ENCODE results near the gene UVRAG. TPM values are rescaled to one million over a fixed set of nuclear protein-coding genes. Genes with fewer than 3 reads are reported as not detected.

The UVRAG gene
- total RNA-seq, 1 donor from 2014 or later: 20.2 TPM

DNA sequence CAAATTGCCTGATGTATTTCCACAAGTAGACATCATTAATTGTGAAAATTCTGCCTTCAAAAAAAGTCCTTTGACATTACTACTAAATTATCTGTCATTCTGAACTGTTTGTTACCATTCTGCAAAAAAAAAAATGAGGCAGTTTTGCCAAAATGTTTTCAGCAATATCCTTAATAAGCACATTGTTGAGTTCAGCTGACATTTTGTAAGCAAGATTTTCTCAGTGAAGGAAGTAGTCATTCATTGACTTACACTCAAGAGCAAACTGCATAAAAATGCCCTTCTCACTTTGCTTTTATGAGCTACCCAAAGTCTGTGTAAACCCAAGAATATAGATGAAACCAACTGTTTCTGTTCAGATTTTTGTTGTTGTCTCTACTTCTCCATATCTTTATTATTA, 125.9 kb downstream of the UVRAG start:
- Mint-ChIP-seq H3K9me3 (ENCODE audit: unreplicated experiment) (no peaks in the 10 kb centered on the region), H3K27ac (ENCODE audit: unreplicated experiment) (no peak overlapping the region), H3K4me3 (ENCODE audit: unreplicated experiment) (no peak overlapping the region), H3K36me3 (ENCODE audit: unreplicated experiment) (no peaks in the 10 kb centered on the region), H3K4me1 (ENCODE audit: unreplicated experiment) (peaks cover 10% of the 10 kb centered on the region), H3K27me3 (ENCODE audit: unreplicated experiment) (no peaks in the 10 kb centered on the region)
- TF ChIP-seq, protein P1, sequence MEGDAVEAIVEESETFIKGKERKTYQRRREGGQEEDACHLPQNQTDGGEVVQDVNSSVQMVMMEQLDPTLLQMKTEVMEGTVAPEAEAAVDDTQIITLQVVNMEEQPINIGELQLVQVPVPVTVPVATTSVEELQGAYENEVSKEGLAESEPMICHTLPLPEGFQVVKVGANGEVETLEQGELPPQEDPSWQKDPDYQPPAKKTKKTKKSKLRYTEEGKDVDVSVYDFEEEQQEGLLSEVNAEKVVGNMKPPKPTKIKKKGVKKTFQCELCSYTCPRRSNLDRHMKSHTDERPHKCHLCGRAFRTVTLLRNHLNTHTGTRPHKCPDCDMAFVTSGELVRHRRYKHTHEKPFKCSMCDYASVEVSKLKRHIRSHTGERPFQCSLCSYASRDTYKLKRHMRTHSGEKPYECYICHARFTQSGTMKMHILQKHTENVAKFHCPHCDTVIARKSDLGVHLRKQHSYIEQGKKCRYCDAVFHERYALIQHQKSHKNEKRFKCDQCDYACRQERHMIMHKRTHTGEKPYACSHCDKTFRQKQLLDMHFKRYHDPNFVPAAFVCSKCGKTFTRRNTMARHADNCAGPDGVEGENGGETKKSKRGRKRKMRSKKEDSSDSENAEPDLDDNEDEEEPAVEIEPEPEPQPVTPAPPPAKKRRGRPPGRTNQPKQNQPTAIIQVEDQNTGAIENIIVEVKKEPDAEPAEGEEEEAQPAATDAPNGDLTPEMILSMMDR (IDR thresholded peaks at IDR 0.05): no peak
- DNase-seq (ENCODE audit: extremely low spot score, unreplicated experiment): no peak

DNA sequence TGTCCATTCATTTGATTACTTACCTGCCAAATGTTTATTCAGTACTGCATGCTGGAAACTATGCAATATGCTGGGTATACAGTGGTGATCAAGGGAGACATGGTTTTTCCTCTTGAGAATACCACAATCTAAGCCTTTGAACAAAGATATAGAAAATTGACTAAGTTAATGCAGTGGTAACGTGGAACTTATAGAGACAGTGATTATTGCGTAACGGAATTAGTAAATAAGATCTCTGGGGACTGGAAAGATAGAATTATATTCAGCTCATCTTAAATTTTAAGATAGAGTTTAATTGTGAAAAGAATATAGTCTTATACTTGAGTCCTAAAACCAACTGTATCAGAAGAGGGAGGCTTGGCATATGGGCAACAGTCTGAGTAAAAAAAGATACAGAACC, 129.5 kb downstream of the UVRAG start:
- H3K4me1 Mint-ChIP-seq (ENCODE audit: unreplicated experiment): peaks cover 20% of the 10 kb centered on the region
- TF ChIP-seq, protein P1 (IDR thresholded peaks at IDR 0.05): no peak
- no peak overlapping the region for H3K27ac Mint-ChIP-seq (ENCODE audit: unreplicated experiment)
- H3K27me3 Mint-ChIP-seq (ENCODE audit: unreplicated experiment): no peaks in the 10 kb centered on the region
- no peaks in the 10 kb centered on the region for H3K9me3 Mint-ChIP-seq (ENCODE audit: unreplicated experiment)
- no peaks in the 10 kb centered on the region for H3K36me3 Mint-ChIP-seq (ENCODE audit: unreplicated experiment)
- H3K4me3 Mint-ChIP-seq (ENCODE audit: unreplicated experiment): no peak overlapping the region
- no peak for DNase-seq (ENCODE audit: extremely low spot score, unreplicated experiment)

DNA sequence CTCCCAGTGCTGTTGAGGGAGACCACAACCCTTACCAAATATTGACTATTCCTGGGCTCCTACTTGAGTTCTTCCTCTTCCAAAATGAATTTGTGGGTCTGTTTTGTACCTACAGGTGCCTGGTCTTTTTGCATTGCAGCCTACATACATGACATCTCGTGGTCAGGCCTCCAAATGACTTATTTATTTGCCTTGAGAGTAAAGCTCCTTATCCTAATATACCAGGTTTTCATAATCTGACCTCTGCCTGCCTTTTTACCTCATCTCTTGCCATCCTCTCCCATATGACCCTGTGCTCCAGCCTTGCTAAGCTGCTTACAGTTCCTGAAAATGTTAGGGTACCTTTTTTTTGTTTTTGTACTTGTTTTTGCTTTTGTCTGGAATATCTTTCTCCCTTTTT, 130.4 kb downstream of the UVRAG start:
- Mint-ChIP-seq H3K27ac (ENCODE audit: unreplicated experiment) (no peak overlapping the region), H3K36me3 (ENCODE audit: unreplicated experiment) (no peaks in the 10 kb centered on the region), H3K4me3 (ENCODE audit: unreplicated experiment) (no peak overlapping the region), H3K4me1 (ENCODE audit: unreplicated experiment) (peaks cover 20% of the 10 kb centered on the region), H3K9me3 (ENCODE audit: unreplicated experiment) (no peaks in the 10 kb centered on the region), H3K27me3 (ENCODE audit: unreplicated experiment) (no peaks in the 10 kb centered on the region)
- TF ChIP-seq, protein P1 (IDR thresholded peaks at IDR 0.05): no peak
- no peak for DNase-seq (ENCODE audit: extremely low spot score, unreplicated experiment)

DNA sequence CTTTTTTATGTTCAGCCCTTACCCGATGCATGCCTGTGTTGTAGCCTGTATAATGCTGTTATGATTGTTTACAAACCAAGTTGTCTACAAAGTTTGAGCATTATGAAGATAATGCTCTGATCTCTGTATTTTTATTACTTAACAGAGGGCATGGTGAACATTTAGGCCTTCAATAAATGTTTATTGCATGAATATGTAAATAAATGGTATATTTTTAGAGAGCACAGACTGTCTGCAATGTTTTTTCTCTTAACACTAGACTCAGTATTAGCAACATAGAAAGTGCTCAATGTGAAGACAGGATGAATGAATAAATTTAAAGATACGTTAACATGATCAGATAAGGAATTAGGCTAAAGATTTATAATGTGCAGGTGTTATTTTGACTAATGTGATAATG, 130.9 kb downstream of the UVRAG start:
- no peaks in the 10 kb centered on the region for H3K27me3 Mint-ChIP-seq (ENCODE audit: unreplicated experiment)
- no peak overlapping the region for H3K4me3 Mint-ChIP-seq (ENCODE audit: unreplicated experiment)
- peak overlapping the region; percentile 64 for H3K27ac Mint-ChIP-seq (ENCODE audit: unreplicated experiment)
- TF ChIP-seq, protein P1 (IDR thresholded peaks at IDR 0.05): no peak
- DNase-seq (ENCODE audit: extremely low spot score, unreplicated experiment): no peak
- H3K4me1 Mint-ChIP-seq (ENCODE audit: unreplicated experiment): peaks cover 21% of the 10 kb centered on the region
- no peaks in the 10 kb centered on the region for H3K9me3 Mint-ChIP-seq (ENCODE audit: unreplicated experiment)
- H3K36me3 Mint-ChIP-seq (ENCODE audit: unreplicated experiment): no peaks in the 10 kb centered on the region

DNA sequence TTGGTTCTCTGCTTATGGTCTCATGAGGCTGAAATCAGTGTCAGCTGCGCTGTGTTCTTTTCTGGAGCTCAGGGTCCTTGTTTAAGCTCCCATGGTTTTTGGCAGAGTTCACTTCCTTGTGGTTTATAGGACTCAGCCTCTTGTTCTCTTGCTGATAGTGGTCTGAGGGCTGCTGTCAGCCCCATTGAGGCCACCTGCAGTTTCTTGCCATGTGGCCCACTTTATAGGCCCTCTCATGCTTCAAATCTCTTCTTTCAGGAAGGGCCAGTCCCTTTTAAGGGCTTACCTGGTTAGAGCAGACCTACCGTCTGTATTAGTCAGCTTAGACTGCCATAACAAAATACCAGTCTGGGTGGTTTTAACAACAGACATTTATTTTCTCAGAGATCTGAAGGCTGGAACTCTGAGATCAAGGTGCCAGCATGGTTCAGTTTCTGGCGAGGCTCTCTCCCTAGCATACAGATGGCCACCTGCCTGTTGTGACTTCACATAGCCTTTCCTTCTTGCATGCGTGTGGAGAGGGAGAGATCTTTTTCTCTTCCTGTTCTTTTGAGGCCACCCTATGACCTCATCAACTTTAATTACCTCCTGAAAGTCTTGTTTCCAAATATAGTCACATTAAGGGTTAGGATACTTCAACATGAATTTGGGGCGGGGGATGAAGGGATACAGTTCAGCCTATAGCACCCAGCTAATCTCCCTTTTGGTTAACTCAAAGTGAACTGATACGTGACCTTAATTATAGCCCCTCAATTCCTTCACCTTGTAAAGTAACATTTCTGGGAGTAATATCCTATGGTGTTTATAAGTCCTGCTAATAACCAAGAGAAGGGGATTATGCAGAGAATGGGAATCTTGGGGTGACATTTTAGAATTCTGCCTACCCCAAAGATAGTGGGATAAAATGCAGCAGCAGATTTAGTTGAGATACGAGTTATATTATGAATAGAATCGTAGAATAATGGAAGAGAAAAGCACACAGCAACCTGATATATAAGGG, 131.8 kb downstream of the UVRAG start:
- peaks cover 23% of the 10 kb centered on the region for H3K4me1 Mint-ChIP-seq (ENCODE audit: unreplicated experiment)
- H3K4me3 Mint-ChIP-seq (ENCODE audit: unreplicated experiment): no peak overlapping the region
- H3K36me3 Mint-ChIP-seq (ENCODE audit: unreplicated experiment): no peaks in the 10 kb centered on the region
- H3K27ac Mint-ChIP-seq (ENCODE audit: unreplicated experiment): peak overlapping the region; percentile 64
- no peak for DNase-seq (ENCODE audit: extremely low spot score, unreplicated experiment)
- TF ChIP-seq, protein P1 (IDR thresholded peaks at IDR 0.05): no peak
- no peaks in the 10 kb centered on the region for H3K27me3 Mint-ChIP-seq (ENCODE audit: unreplicated experiment)
- H3K9me3 Mint-ChIP-seq (ENCODE audit: unreplicated experiment): no peaks in the 10 kb centered on the region

Data from osteocyte (in vitro differentiated cells).